Heart right ventricle (tissue), 16 donors: ENCODE results near the gene TXNDC15. TPM values are rescaled to one million over a fixed set of nuclear protein-coding genes. Genes with fewer than 3 reads are reported as not detected.

Experiments
- ATAC-seq, 8 donors: fragments of 200-7000 bp; cut with Tn5 transposase; one replicate each; pipeline ENCODE4 v1.9.1; 2020; ENCODE audit warnings: mild to moderate bottlenecking in 8 of 8, moderate library complexity in 8 of 8, moderate number of reproducible peaks in 1 of 8
- DNase-seq, 2 donors: peaks; one replicate each; pipeline ENCODE4 v3.0.0-alpha.2; 2020
- H3K27ac ChIP-seq, 10 donors: fragments of 200-600 bp; sonication (generic) in 2 of 10; one replicate each; pipeline versions ENCODE4 v1.5.0 to v1.8.0; 2020 to 2022; ENCODE audit warnings: mild to moderate bottlenecking in 3 of 10
- H3K27me3 ChIP-seq, 7 donors: fragments of 200-600 bp; one replicate each; pipeline ENCODE4 v1.8.0; 2021 to 2022; ENCODE audit warnings: mild to moderate bottlenecking in 2 of 7
- H3K36me3 ChIP-seq, 9 donors: fragments of 200-600 bp; sonication (generic) in 1 of 9; one replicate each; pipeline versions ENCODE4 v1.5.0 to v1.8.0; 2020 to 2022; ENCODE audit warnings: mild to moderate bottlenecking in 2 of 9
- H3K4me1 ChIP-seq, 9 donors: fragments of 200-600 bp; sonication (generic) in 1 of 9; one replicate each; pipeline versions ENCODE4 v1.5.0 to v1.8.0; 2020 to 2022; ENCODE audit warnings: mild to moderate bottlenecking in 4 of 9
- H3K4me3 ChIP-seq, 10 donors: fragments of 200-600 bp; sonication (generic) in 2 of 10; one replicate each; pipeline versions ENCODE4 v1.5.0 to v1.8.0; 2020 to 2022; ENCODE audit warnings: mild to moderate bottlenecking in 7 of 10, moderate library complexity in 2 of 10
- H3K9me3 ChIP-seq, 11 donors: fragments of 200-600 bp in 10 of 11; sonication (generic) in 2 of 11; one replicate each; pipeline versions ENCODE4 v1.5.0 to v1.8.0; 2013 to 2022; ENCODE audit warnings: mild to moderate bottlenecking in 2 of 11, control low read depth in 1 of 11, moderate library complexity in 1 of 11
- CTCF ChIP-seq, 9 donors: fragments of 200-600 bp; sonication (generic) in 2 of 9; IDR thresholded peaks; one replicate each; pipeline versions ENCODE4 v1.5.0 to v1.8.0; 2021 to 2022; ENCODE audit warnings: antibody characterized with exemption in 9 of 9, mild to moderate bottlenecking in 5 of 9, moderate library complexity in 1 of 9
- WGBS, 2 donors: extraction: QIAGEN DNeasy Blood & Tissue Kit; methylation state at CpG; one replicate each; pipeline ENCODE4 v1.1.7; 2013; ENCODE audit warnings: inconsistent platforms in 1 of 2; 5-methylcytosine and 5-hydroxymethylcytosine counted together
- intact Hi-C, 10 donors: fragments of 100-400 bp; cut with DNase I; formaldehyde crosslinking; loops; one replicate each; pipeline versions ENCODE4 v1.11.1 to v1.14.2; 2022
- polyA plus RNA-seq, 2 donors: library from polyadenylated mRNA; stranded (reverse); fragments of 200-250 nt; gene quantifications; one replicate each; pipeline ENCODE4 v1.2.3, GENCODE V29; 2013
- total RNA-seq, 10 donors: library from RNA; stranded (reverse); fragmentation: NEBNext Ultra II Directional in 3 of 10; extraction: Animal tissue kit (Norgen Biotek cat#: 25700) in 3 of 10; gene quantifications; one replicate each; pipeline versions ENCODE4 v1.2.1 to v1.2.4, GENCODE V29; 2021 to 2023
- donor health status: Arrhythmogenic right ventricular cardiomyopathy.
- donor health status: ischemic (EF 13 %, LVEDD 7.1; RV severe dilation, severe dysfunction).
- donor health status: healthy with polysubstance abuse.
- donor health status: DM: no; HTN: yes; CAD: no.
- donor health status: DM: no; HTN: no; CAD: no.
- donor health status: ischemic (EF 25% LVEDD 6.9; RV normal size, moderate dysfunction).
- donor health status: ischemic (EF 25% LVEDD 5.7; RV mildly dilated, moderate dysfunction).
- donor health status: healthy.
- donor health status: DM: yes; HTN: yes; CAD: no.
- donor health status: Ischemic cardiomyopathy.
- donor health status: ischemic (EF 35%, LVEDD 5.7; RV mildly dilated, moderate dysfunction).
- donor health status: nonischemic (EF 11% LVEDD 7.7; RV severe dilation, severe dysfunction).
- donor health status: DM: yes; HTN: yes; CAD: no.
- donor health status: PGD.
- donor health status: ischemic (EF 29% LVEDD 5.4; RV normal size, mild dysfunction).
- donor health status: nonischemic (EF 23%, LVEDD 6.1; RV moderate dilation, normal function).

Gene TXNDC15
- total and polyA plus RNA-seq, 12 donors: 37.5 to 72.7 (median 58.2) TPM

- no peak overlapping the region for H3K27ac ChIP-seq
- no peaks in the 10 kb centered on the region for H3K9me3 ChIP-seq
- TF ChIP-seq CTCF (IDR thresholded peaks at IDR 0.05): no peak
- no peaks in the 10 kb centered on the region for H3K4me1 ChIP-seq
- intact Hi-C loops: no loop called here
- 86 to 92% methylated on average over 2 of the region's 2 CpGs for WGBS, 2 donors
- no peak for DNase-seq
- peaks cover 0 to 36% (median 18%) of the 10 kb centered on the region in 9 donors for H3K36me3 ChIP-seq
- no peak for ATAC-seq
- no peaks in the 10 kb centered on the region for H3K27me3 ChIP-seq
- no peak overlapping the region for H3K4me3 ChIP-seq
Observed at GRCh38 chr5:134864707-134865106, 9.5 kb upstream of the TXNDC15 start.

- Histone ChIP-seq H3K27ac (peak overlapping the region; percentile 92 to 99 (median 96)), H3K27me3 (no peaks in the 10 kb centered on the region), H3K36me3 (peaks cover 0 to 2% (median 0%) of the 10 kb centered on the region in 9 donors), H3K4me3 (peak overlapping the region in 9 of 10 donors; percentile 80 to 98 (median 88)), H3K4me1 (peaks cover 3 to 33% (median 20%) of the 10 kb centered on the region in 9 donors), H3K9me3 (no peaks in the 10 kb centered on the region)
- intact Hi-C loops: no loop called here
- WGBS, 2 donors: 86 to 89% methylated on average over 6 of the region's 6 CpGs
- no peak for ATAC-seq
- no peak for TF ChIP-seq CTCF (IDR thresholded peaks at IDR 0.05)
- DNase-seq: no peak
Observed at GRCh38 chr5:134873494-134873893, 677 bp upstream of the TXNDC15 start.

GRCh38 chr5:134874831-134875655, 872 bp downstream of the TXNDC15 start:
- WGBS, 2 donors: 7 to 8% methylated on average over 20 of the region's 20 CpGs
- peak overlapping the region; percentile 92 to 99 (median 96) for H3K27ac ChIP-seq
- TF ChIP-seq CTCF (IDR thresholded peaks at IDR 0.05): no peak
- ATAC-seq (peak; percentile 60 to 82 (median 75)), DNase-seq (peak; percentile 53 to 68)
- peak overlapping the region; percentile 64 to 98 (median 86) for H3K4me3 ChIP-seq
- H3K36me3 ChIP-seq: peaks cover 0 to 6% (median 0%) of the 10 kb centered on the region in 9 donors
- intact Hi-C loops: loop anchor here in 4 of 10 donors (1.0 to 2.0 kb wide), 4 partner anchors 28 to 30 kb away; partner anchors contain the start of gene PCBD2 (in 3 of the 4)
- no peaks in the 10 kb centered on the region for H3K27me3 ChIP-seq
- H3K9me3 ChIP-seq: no peaks in the 10 kb centered on the region
- H3K4me1 ChIP-seq: peaks cover 3 to 43% (median 29%) of the 10 kb centered on the region in 9 donors

- Histone ChIP-seq H3K27me3 (no peaks in the 10 kb centered on the region), H3K27ac (peak overlapping the region in 1 of 10 donors; percentile 97), H3K9me3 (no peaks in the 10 kb centered on the region), H3K4me1 (peaks cover 3 to 46% (median 32%) of the 10 kb centered on the region in 9 donors), H3K4me3 (no peak overlapping the region), H3K36me3 (peaks cover 0 to 6% (median 0%) of the 10 kb centered on the region in 9 donors)
- no peak for TF ChIP-seq CTCF (IDR thresholded peaks at IDR 0.05)
- DNase-seq (no peak), ATAC-seq (no peak)
- intact Hi-C loops: no loop called here
Observed at GRCh38 chr5:134877159-134877558, 3.0 kb downstream of the TXNDC15 start.
